ENCODE measurements around the gene PTPN14. TPM values are rescaled to one million over a fixed set of nuclear protein-coding genes. Genes with fewer than 3 reads are reported as not detected.
"Not testable (repeated sequence)": the region's sequence is repeated elsewhere in the genome, so short reads cannot be mapped to it uniquely, and the experiment has no call there.

The PTPN14 gene
- total RNA-seq, 6 donors from 2014 or later, result 15.4 to 42.9 (median 27.0) TPM

GRCh38 chr1:214525535-214526019, 25.8 kb downstream of the PTPN14 start:
- 86% methylated on average over 5 of the region's 5 CpGs for WGBS, 2 donors
- no peak for TF ChIP-seq CTCF (IDR thresholded peaks at IDR 0.05)
- no peak for TF ChIP-seq EP300 (IDR thresholded peaks at IDR 0.05)
- no peak for TF ChIP-seq POLR2AphosphoS5 (IDR thresholded peaks at IDR 0.05)
- no peak overlapping the region for H3K4me3 ChIP-seq

GRCh38 chr1:214524824-214525223, 26.6 kb downstream of the PTPN14 start:
- 36 to 55% methylated on average over 2 of the region's 2 CpGs for WGBS, 2 donors
- Histone ChIP-seq H3K4me3 (no peak overlapping the region), H3K36me3 (no peaks in the 10 kb centered on the region), H3K27me3 (no peaks in the 10 kb centered on the region), H3K27ac (no peak overlapping the region), H3K4me1 (peaks cover 0 to 14% (median 0%) of the 10 kb centered on the region in 4 donors), H3K9me3 (no peaks in the 10 kb centered on the region)
- no peak for DNase-seq
- no peak for ATAC-seq (ENCODE audit: low FRiP score in 2 of 2)
- TF ChIP-seq POLR2AphosphoS5 (IDR thresholded peaks at IDR 0.05) (no peak), CTCF (IDR thresholded peaks at IDR 0.05) (no peak), EP300 (IDR thresholded peaks at IDR 0.05) (no peak), POLR2A (IDR thresholded peaks at IDR 0.05) (no peak)

More at GRCh38 chr1:214525535-214526019, 25.8 kb downstream of the PTPN14 start:
- H3K4me1 ChIP-seq, result peaks cover 0 to 14% (median 0%) of the 10 kb centered on the region in 4 donors
- no peak overlapping the region for H3K27ac ChIP-seq
- H3K36me3 ChIP-seq, result no peaks in the 10 kb centered on the region
- DNase-seq, result no peak
- H3K27me3 ChIP-seq, result no peaks in the 10 kb centered on the region
- no peak for ATAC-seq (ENCODE audit: low FRiP score in 2 of 2)
- H3K9me3 ChIP-seq, result no peaks in the 10 kb centered on the region

- DNase-seq (no peak), ATAC-seq (ENCODE audit: low FRiP score in 2 of 2) (no peak)
- H3K27me3 ChIP-seq, result no peaks in the 10 kb centered on the region
- WGBS, 2 donors, result 82 to 91% methylated on average over 7 to 8 of the region's 8 CpGs
- no peaks in the 10 kb centered on the region for H3K36me3 ChIP-seq
- no peaks in the 10 kb centered on the region for H3K9me3 ChIP-seq
- H3K4me1 ChIP-seq, result peaks cover 0 to 14% (median 0%) of the 10 kb centered on the region in 4 donors
- no peak overlapping the region for H3K27ac ChIP-seq
- TF ChIP-seq POLR2A (IDR thresholded peaks at IDR 0.05) (no peak), EP300 (IDR thresholded peaks at IDR 0.05) (no peak), POLR2AphosphoS5 (IDR thresholded peaks at IDR 0.05) (no peak), CTCF (IDR thresholded peaks at IDR 0.05) (no peak)
- H3K4me3 ChIP-seq, result no peak overlapping the region
Measured at GRCh38 chr1:214523124-214523824, 28.1 kb downstream of the PTPN14 start.

GRCh38 chr1:214521458-214521857, 29.9 kb downstream of the PTPN14 start:
- 93 to 96% methylated on average over 9 of the region's 9 CpGs for WGBS, 2 donors
- not testable (repeated sequence) for H3K36me3 ChIP-seq; H3K27me3 ChIP-seq; H3K9me3 ChIP-seq; ATAC-seq (ENCODE audit: low FRiP score in 2 of 2); DNase-seq; H3K27ac ChIP-seq; H3K4me3 ChIP-seq
- H3K4me1 ChIP-seq, result peaks cover 0 to 20% (median under 1%) of the 10 kb centered on the region in 4 donors

- Histone ChIP-seq H3K9me3 (no peaks in the 10 kb centered on the region), H3K27ac (no peak overlapping the region), H3K4me3 (no peak overlapping the region), H3K4me1 (peaks cover 2 to 28% (median 7%) of the 10 kb centered on the region in 4 donors), H3K27me3 (no peaks in the 10 kb centered on the region), H3K36me3 (no peaks in the 10 kb centered on the region)
- DNase-seq (no peak), ATAC-seq (ENCODE audit: low FRiP score in 2 of 2) (no peak)
- TF ChIP-seq POLR2AphosphoS5 (IDR thresholded peaks at IDR 0.05), result no peak
- WGBS, 2 donors, result 85 to 90% methylated on average over 3 of the region's 3 CpGs
Measured at GRCh38 chr1:214520544-214521165, 30.7 kb downstream of the PTPN14 start.

Data from upper lobe of left lung (tissue), 6 donors.